ENCODE data around the gene GBP7. TPM values are rescaled to one million over a fixed set of nuclear protein-coding genes. Genes with fewer than 3 reads are reported as not detected.

The GBP7 gene
- total RNA-seq, 1 experiment from 2014 or later: not detected

- no peak for DNase-seq (ENCODE audit: low read depth)
Measured at GRCh38 chr1:89114662-89115061, 61.1 kb downstream of the GBP7 start.

GRCh38 chr1:89112871-89113613 lies 62.8 kb downstream of the GBP7 start:
- DNase-seq (ENCODE audit: low read depth): no peak

GRCh38 chr1:89104687-89105086 lies 71.1 kb downstream of the GBP7 start:
- no peak for DNase-seq (ENCODE audit: low read depth)

- DNase-seq (ENCODE audit: low read depth): peak; percentile 4
Measured at GRCh38 chr1:89104147-89104546, 71.7 kb downstream of the GBP7 start.

GRCh38 chr1:89102021-89102420 lies 73.8 kb downstream of the GBP7 start:
- no peak for DNase-seq (ENCODE audit: low read depth)

GRCh38 chr1:89100412-89100811 lies 75.4 kb downstream of the GBP7 start:
- no peak for DNase-seq (ENCODE audit: low read depth)

GRCh38 chr1:89098857-89099256 lies 76.9 kb downstream of the GBP7 start:
- no peak for DNase-seq (ENCODE audit: low read depth)

GRCh38 chr1:89095737-89096136 lies 80.1 kb downstream of the GBP7 start:
- no peak for DNase-seq (ENCODE audit: low read depth)

- no peak for DNase-seq (ENCODE audit: low read depth)
Measured at GRCh38 chr1:89089962-89090361, 85.8 kb downstream of the GBP7 start.

- DNase-seq (ENCODE audit: low read depth): no peak
Measured at GRCh38 chr1:89088572-89088971, 87.2 kb downstream of the GBP7 start.

GRCh38 chr1:89087241-89087640 lies 88.6 kb downstream of the GBP7 start:
- no peak for DNase-seq (ENCODE audit: low read depth)

GRCh38 chr1:89085781-89086180 lies 90.0 kb downstream of the GBP7 start:
- peak; percentile 40 for DNase-seq (ENCODE audit: low read depth)

Other genes starting within 250 kb of the GBP7 start
- gene KYAT3, start 183.4 kb downstream of the GBP7 start, total RNA-seq (2014; rRNA removed; shearing (Covaris generic)): 44.4 and 52.2 TPM in 2 replicates
- gene RBMXL1, start 183.4 kb downstream of the GBP7 start, total RNA-seq (2014; rRNA removed; shearing (Covaris generic)): 10.6 and 15.9 TPM in 2 replicates
- gene GBP3, start 153.1 kb downstream of the GBP7 start, total RNA-seq (2014; rRNA removed; shearing (Covaris generic)): 88.8 and 89.5 TPM in 2 replicates
- 135 and 181 TPM in 2 replicates for gene GBP1, start 110.8 kb downstream of the GBP7 start, total RNA-seq (2014; rRNA removed; shearing (Covaris generic))
- gene GBP2, start 49.9 kb downstream of the GBP7 start, total RNA-seq (2014; rRNA removed; shearing (Covaris generic)): 71.9 and 94.3 TPM in 2 replicates
- gene GBP4, start 22.9 kb upstream of the GBP7 start, total RNA-seq (2014; rRNA removed; shearing (Covaris generic)): 13.5 and 22.2 TPM in 2 replicates
- gene GBP5, start 96.9 kb upstream of the GBP7 start, total RNA-seq (2014; rRNA removed; shearing (Covaris generic)): 4.8 and 11.4 TPM in 2 replicates
- gene GBP6, start 188.1 kb upstream of the GBP7 start, total RNA-seq (2014; rRNA removed; shearing (Covaris generic)): 0.22 and 0.57 TPM in 2 replicates

Measured in M059J (cell line).